WI38 (cell line): ENCODE measurements around the gene DCTN4.

ENCODE experiments used
- H3K4me3 ChIP-seq: 2 replicates; pipeline ENCODE4 v1.5.1; 2011; ENCODE audit warnings: low read depth, mild to moderate bottlenecking, control low read depth, low read length
- CTCF ChIP-seq: IDR thresholded peaks from 2 replicates; pipeline ENCODE4 v1.5.1; 2012; ENCODE audit warnings: low read depth, mild to moderate bottlenecking, control low read depth, low read length

Gene DCTN4

GRCh38 chr5:150778088-150778516, 19.3 kb upstream of the DCTN4 start:
- H3K4me3 ChIP-seq, result peak overlapping the region; percentile 78
- TF ChIP-seq CTCF, result no peak

GRCh38 chr5:150777685-150778084, 18.9 kb upstream of the DCTN4 start:
- H3K4me3 ChIP-seq, result peak overlapping the region; percentile 78
- TF ChIP-seq CTCF, result no peak

- TF ChIP-seq CTCF, result no peak
- H3K4me3 ChIP-seq, result no peak overlapping the region
Observed at GRCh38 chr5:150774145-150774544, 15.3 kb upstream of the DCTN4 start.

- no peak for TF ChIP-seq CTCF
- no peak overlapping the region for H3K4me3 ChIP-seq
Observed at GRCh38 chr5:150771034-150771795, 12.4 kb upstream of the DCTN4 start.

- H3K4me3 ChIP-seq, result no peak overlapping the region
Observed at GRCh38 chr5:150766251-150766650, 7.4 kb upstream of the DCTN4 start.

GRCh38 chr5:150765799-150766169, 7.0 kb upstream of the DCTN4 start:
- H3K4me3 ChIP-seq, result no peak overlapping the region
- no peak for TF ChIP-seq CTCF

More at GRCh38 chr5:150766251-150766650, 7.4 kb upstream of the DCTN4 start:
- no peak for TF ChIP-seq CTCF

GRCh38 chr5:150765011-150765798, 6.4 kb upstream of the DCTN4 start:
- TF ChIP-seq CTCF, result no peak
- no peak overlapping the region for H3K4me3 ChIP-seq
